ENCODE results near the gene VWA7.

DNA sequence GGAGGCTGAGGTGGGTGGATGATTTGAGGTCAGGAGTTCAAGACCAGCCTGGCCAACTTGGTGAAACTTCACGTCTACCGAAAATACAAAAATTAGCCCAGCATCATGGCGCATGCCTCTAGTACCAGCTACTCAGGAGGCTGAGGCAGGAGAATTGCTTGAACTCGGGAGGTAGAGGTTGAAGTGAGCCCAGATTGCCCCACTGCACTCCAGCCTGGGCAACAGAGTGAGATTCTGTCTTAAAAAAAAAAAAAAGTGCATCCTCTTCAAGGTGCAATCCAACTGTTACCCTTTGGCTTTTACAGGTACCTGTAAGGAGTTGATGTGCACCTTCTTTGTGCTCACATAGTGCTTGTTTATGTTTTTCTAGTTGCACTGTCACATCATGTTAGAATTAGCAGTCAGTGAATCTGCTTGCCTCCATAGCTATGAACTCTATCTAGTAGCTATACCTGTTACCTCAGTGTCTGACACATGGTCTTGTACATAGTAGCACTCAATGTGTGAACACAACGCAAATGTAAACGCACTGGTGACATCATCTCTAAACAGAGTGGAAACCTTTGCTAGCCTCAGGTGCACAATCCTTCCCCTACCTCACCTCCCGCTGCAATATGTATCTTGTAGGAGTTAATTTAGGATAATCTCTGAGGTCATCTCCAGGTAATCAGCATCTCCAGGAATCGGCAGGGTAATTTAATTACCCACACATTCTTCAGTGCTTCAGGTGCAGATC is 27.7 kb downstream of the VWA7 start:
- TF ChIP-seq TAF1 (IDR thresholded peaks at IDR 0.05; ENCODE audit: borderline replicate concordance, insufficient read depth, low read length) (no peak), POLR2AphosphoS5 (IDR thresholded peaks at IDR 0.05; ENCODE audit: low read depth, low read length) (0 out of 2 replicates have a peak, but pooled peaks have one; percentile 7), REST (IDR thresholded peaks at IDR 0.05; ENCODE audit: insufficient read depth in 1 of 2, low read depth in 2 of 2, low read length in 2 of 2) (no peak)

Data from PFSK-1 (cell line).